Smooth muscle cell (in vitro differentiated cells): Measurements from ENCODE around the gene SH2B3. TPM values are rescaled to one million over a fixed set of nuclear protein-coding genes. Genes with fewer than 3 reads are reported as not detected.

Source experiments
- DNase-seq: peaks from one replicate; lab custom pipeline; 2025; ENCODE audit not compliant: unreplicated experiment; lab: John Stamatoyannopoulos, UW
- H2AFZ ChIP-seq: fragments of 200-600 bp; sonication (generic); 2 replicates; pipeline ENCODE4 v1.6.0; 2016; ENCODE audit warnings: antibody characterized with exemption, low read depth, mild to moderate bottlenecking
- H3F3A ChIP-seq: fragments of 200-600 bp; sonication (generic); 2 replicates; pipeline ENCODE4 v1.6.0; 2017; ENCODE audit warnings: antibody characterized with exemption, low read depth
- H3K27ac ChIP-seq: fragments of 200-600 bp; sonication (generic); 2 replicates; pipeline ENCODE4 v1.5.1; 2016; ENCODE audit warnings: low read depth, mild to moderate bottlenecking
- H3K27me3 ChIP-seq: fragments of 200-600 bp; sonication (generic); 2 replicates; pipeline ENCODE4 v1.6.1; 2016; ENCODE audit warnings: low read depth, mild to moderate bottlenecking
- H3K36me3 ChIP-seq: fragments of 200-600 bp; sonication (generic); 2 replicates; pipeline ENCODE4 v1.5.1; 2016; ENCODE audit warnings: low read depth
- H3K4me1 ChIP-seq: fragments of 200-600 bp; sonication (generic); 2 replicates; pipeline ENCODE4 v1.5.1; 2016; ENCODE audit warnings: low read depth
- H3K4me2 ChIP-seq: fragments of 200-600 bp; sonication (generic); 2 replicates; pipeline ENCODE4 v1.6.0; 2016; ENCODE audit warnings: mild to moderate bottlenecking
- H3K4me3 ChIP-seq: fragments of 200-600 bp; sonication (generic); 2 replicates; pipeline ENCODE4 v1.5.1; 2016; ENCODE audit warnings: mild to moderate bottlenecking
- H3K79me2 ChIP-seq: fragments of 200-600 bp; sonication (generic); 2 replicates; pipeline ENCODE4 v1.6.0; 2016; ENCODE audit warnings: low read depth, mild to moderate bottlenecking
- H3K9ac ChIP-seq: fragments of 200-600 bp; sonication (generic); 2 replicates; pipeline ENCODE4 v1.6.0; 2016; ENCODE audit warnings: low read depth
- H3K9me3 ChIP-seq: fragments of 200-600 bp; sonication (generic); replicated peaks from 2 replicates; pipeline ENCODE4 v1.5.1; 2016; ENCODE audit warnings: low read depth
- H4K20me1 ChIP-seq: fragments of 200-600 bp; sonication (generic); 2 replicates; pipeline ENCODE4 v1.6.0; 2016; ENCODE audit warnings: low read depth
- CTCF ChIP-seq: fragments of 200-600 bp; sonication (generic); IDR thresholded peaks from 2 replicates; pipeline ENCODE4 v1.5.1; 2017; ENCODE audit warnings: borderline replicate concordance, mild to moderate bottlenecking, antibody characterized with exemption; ENCODE audit not compliant: insufficient read depth, poor library complexity, severe bottlenecking
- WGBS: methylation state at CpG from one replicate; pipeline ENCODE4 v1.1.7; 2016; ENCODE audit warnings: low lambda C conversion rate; 5-methylcytosine and 5-hydroxymethylcytosine counted together
- polyA plus RNA-seq: library from polyadenylated mRNA; unstranded; fragments of >200 nt; fragmentation: Nextera tagmentation; extraction: Ambion mirVana; gene quantifications from 2 replicates; pipeline ENCODE4 v1.2.1, GENCODE V29; 2016
- total RNA-seq: library from RNA; depleted of rRNA; stranded (reverse); fragments of >200 nt; gene quantifications from 2 replicates; pipeline ENCODE4 v1.2.3, GENCODE V29; 2014

The SH2B3 gene
- total and polyA plus RNA-seq, 2 experiments from 2014 or later, result 4.7 to 5.2 TPM

GRCh38 chr12:111437816-111438454, 32.2 kb downstream of the SH2B3 start:
- peaks cover 17% of the 10 kb centered on the region for H3F3A ChIP-seq
- DNase-seq, result no peak
- no peaks in the 10 kb centered on the region for H3K27me3 ChIP-seq
- H3K36me3 ChIP-seq, result no peaks in the 10 kb centered on the region
- H3K27ac ChIP-seq, result peak overlapping the region; percentile 46
- no peak overlapping the region for H3K9ac ChIP-seq
- H3K4me2 ChIP-seq, result peak overlapping the region; percentile 8
- WGBS, result 52% methylated on average over 7 of the region's 8 CpGs
- H3K4me3 ChIP-seq, result no peak overlapping the region
- no peak overlapping the region for H2AFZ ChIP-seq
- peaks cover 56% of the 10 kb centered on the region for H3K79me2 ChIP-seq
- peaks cover 73% of the 10 kb centered on the region for H4K20me1 ChIP-seq
- H3K4me1 ChIP-seq, result peaks cover 7% of the 10 kb centered on the region
- no peaks in the 10 kb centered on the region for H3K9me3 ChIP-seq
- TF ChIP-seq CTCF, result no peak

- H3K9ac ChIP-seq, result no peak overlapping the region
Observed at GRCh38 chr12:111438481-111438880, 32.8 kb downstream of the SH2B3 start.

GRCh38 chr12:111439657-111440151, 34.0 kb downstream of the SH2B3 start:
- no peak overlapping the region for H3K9ac ChIP-seq
- WGBS, result 92% methylated on average over 5 of the region's 5 CpGs
- H3K36me3 ChIP-seq, result no peaks in the 10 kb centered on the region
- no peak overlapping the region for H3K27ac ChIP-seq
- no peaks in the 10 kb centered on the region for H3K9me3 ChIP-seq
- no peak overlapping the region for H2AFZ ChIP-seq
- no peak overlapping the region for H3K4me2 ChIP-seq
- H4K20me1 ChIP-seq, result peaks cover 79% of the 10 kb centered on the region
- peaks cover 19% of the 10 kb centered on the region for H3F3A ChIP-seq
- H3K79me2 ChIP-seq, result peaks cover 47% of the 10 kb centered on the region
- H3K27me3 ChIP-seq, result no peaks in the 10 kb centered on the region
- no peak overlapping the region for H3K4me3 ChIP-seq
- H3K4me1 ChIP-seq, result peaks cover 4% of the 10 kb centered on the region
- DNase-seq, result no peak
- TF ChIP-seq CTCF, result no peak

More at GRCh38 chr12:111438481-111438880, 32.8 kb downstream of the SH2B3 start:
- H4K20me1 ChIP-seq, result peaks cover 78% of the 10 kb centered on the region
- peaks cover 57% of the 10 kb centered on the region for H3K79me2 ChIP-seq
- H3K27me3 ChIP-seq, result no peaks in the 10 kb centered on the region
- peak overlapping the region; percentile 8 for H3K4me2 ChIP-seq
- H2AFZ ChIP-seq, result no peak overlapping the region
- H3F3A ChIP-seq, result peaks cover 21% of the 10 kb centered on the region
- peaks cover 7% of the 10 kb centered on the region for H3K4me1 ChIP-seq
- DNase-seq, result no peak
- H3K27ac ChIP-seq, result peak overlapping the region; percentile 46
- no peaks in the 10 kb centered on the region for H3K9me3 ChIP-seq
- no peak for TF ChIP-seq CTCF
- no peaks in the 10 kb centered on the region for H3K36me3 ChIP-seq
- 65% methylated on average over 9 of the region's 9 CpGs for WGBS
- no peak overlapping the region for H3K4me3 ChIP-seq

- no peak overlapping the region for H3K4me3 ChIP-seq
- H3K27me3 ChIP-seq, result no peaks in the 10 kb centered on the region
- H3K9ac ChIP-seq, result no peak overlapping the region
- H3F3A ChIP-seq, result peaks cover 22% of the 10 kb centered on the region
- WGBS, result over 99% methylated on average over 8 of the region's 8 CpGs
- DNase-seq, result no peak
- peaks cover 46% of the 10 kb centered on the region for H3K79me2 ChIP-seq
- no peak for TF ChIP-seq CTCF
- peaks cover 4% of the 10 kb centered on the region for H3K4me1 ChIP-seq
- no peak overlapping the region for H3K27ac ChIP-seq
- no peak overlapping the region for H2AFZ ChIP-seq
- H3K36me3 ChIP-seq, result no peaks in the 10 kb centered on the region
- no peak overlapping the region for H3K4me2 ChIP-seq
- H4K20me1 ChIP-seq, result peaks cover 80% of the 10 kb centered on the region
- no peaks in the 10 kb centered on the region for H3K9me3 ChIP-seq
Observed at GRCh38 chr12:111440152-111440551, 34.4 kb downstream of the SH2B3 start.
